HepG2 (cell line): Measurements from ENCODE around the gene TK2. TPM values are rescaled to one million over a fixed set of nuclear protein-coding genes. Genes with fewer than 3 reads are reported as not detected.

Experiments used
- ATAC-seq: fragments of 200-7000 bp; cut with Tn5 transposase; 3 replicates; pipeline ENCODE4 v1.9.1; 2020; ENCODE audit warnings: mild to moderate bottlenecking, moderate library complexity
- BruUV-seq: library from RNA; stranded (reverse); fragments of 400-500 nt; replicated peaks from 2 replicates; lab custom pipeline; 2021; lab: Mats Ljungman, UMichigan
- CTCF ChIA-PET: fragments of 300-600 bp; formaldehyde crosslinking; extraction: SDS; loops from one replicate; lab custom pipeline; 2021; ENCODE audit warnings: low total read pairs, inconsistent platforms, low intra/inter-chr PET ratio; lab: Yijun Ruan, JAX
- POLR2A ChIA-PET: fragments of 350-600 bp; sonication (Branson Sonifier 250); formaldehyde crosslinking; loops from one replicate; lab custom pipeline; 2020; ENCODE audit warnings: antibody characterized with exemption, inconsistent platforms; lab: Yijun Ruan, JAX
- DNase-seq: peaks from one replicate; pipeline ENCODE4 v3.0.0-alpha.2; 2015; ENCODE audit warnings: low spot score
- FAIRE-seq: peaks from 3 replicates; lab custom pipeline; 2011; peaks lifted over from hg19 to GRCh38; lab: Jason Lieb, UNC
- H2AFZ ChIP-seq: one replicate; pipeline ENCODE4 v1.6.1; 2011; ENCODE audit warnings: low read length, inconsistent platforms
- H3K27ac ChIP-seq: fragments of 300-600 bp; 3 replicates; pipeline ENCODE4 v1.8.0; 2011; ENCODE audit warnings: mixed run types, mild to moderate bottlenecking, mixed read lengths, low read length, inconsistent platforms; ENCODE audit not compliant: insufficient read depth; ENCODE audit errors: extremely low read length
- H3K27me3 ChIP-seq, 2 experiments: fragments of 200-600 bp in 1 of 2; 2 replicates in 1 of 2; 3 replicates in 1 of 2; pipeline versions ENCODE4 v1.6.0 to v1.8.0; 2011; ENCODE audit warnings: low read length in 2 of 2, mild to moderate bottlenecking in 2 of 2, moderate library complexity in 2 of 2, inconsistent platforms in 1 of 2; ENCODE audit not compliant: insufficient read depth in 2 of 2, control insufficient read depth in 1 of 2
- H3K36me3 ChIP-seq, 2 experiments: fragments of 200-600 bp in 1 of 2; replicated peaks in 1 of 2; 2 replicates in 1 of 2; 3 replicates in 1 of 2; pipeline versions ENCODE4 v1.5.1 to v1.8.0; 2011; ENCODE audit warnings: low read length in 2 of 2, inconsistent platforms in 1 of 2; ENCODE audit not compliant: insufficient read depth in 2 of 2, control insufficient read depth in 1 of 2
- H3K4me1 ChIP-seq: 2 replicates; pipeline ENCODE4 v1.5.1; 2012; ENCODE audit warnings: low read length, inconsistent platforms; ENCODE audit not compliant: insufficient read depth
- H3K4me2 ChIP-seq: 2 replicates; pipeline ENCODE4 v1.6.0; 2011; ENCODE audit warnings: low read depth, low read length, inconsistent platforms
- H3K4me3 ChIP-seq, 3 experiments: fragments of 200-600 bp in 1 of 3; sonication (generic), shearing (Covaris generic) in 1 of 3; replicated peaks in 1 of 3; 2 replicates each; pipeline ENCODE4 v1.5.1; 2011 to 2016; ENCODE audit warnings: low read length in 3 of 3, inconsistent platforms in 2 of 3, low read depth in 2 of 3, mild to moderate bottlenecking in 2 of 3, control low read depth in 1 of 3, mixed read lengths in 1 of 3; ENCODE audit not compliant: insufficient read depth in 1 of 3
- H3K79me2 ChIP-seq: one replicate; pipeline ENCODE4 v1.6.1; 2011; ENCODE audit warnings: low read length, inconsistent platforms; ENCODE audit not compliant: insufficient read depth
- H3K9ac ChIP-seq: 2 replicates; pipeline ENCODE4 v1.6.0; 2011; ENCODE audit warnings: mild to moderate bottlenecking, low read depth, low read length, inconsistent platforms; ENCODE audit not compliant: insufficient read depth
- H3K9me3 ChIP-seq: 2 replicates; pipeline ENCODE4 v1.5.1; 2012; ENCODE audit warnings: mild to moderate bottlenecking, low read length
- H4K20me1 ChIP-seq: 2 replicates; pipeline ENCODE4 v1.6.0; 2011; ENCODE audit warnings: inconsistent platforms, mild to moderate bottlenecking, low read length, moderate library complexity; ENCODE audit not compliant: insufficient read depth
- MAFF ChIP-seq: IDR thresholded peaks from 2 replicates; pipeline ENCODE4 v1.6.1; 2011; ENCODE audit warnings: low read depth, low read length, improper control_type of control experiment
- MAFG ChIP-seq: sonication (generic); formaldehyde crosslinking; IDR thresholded peaks from 2 replicates; pipeline ENCODE4 v1.5.1; 2020; ENCODE audit warnings: mild to moderate bottlenecking, missing genetic modification reagents
- MAFK ChIP-seq, 2 experiments: IDR thresholded peaks in 1 of 2; conservative IDR thresholded peaks in 1 of 2; 2 replicates each; pipeline ENCODE4 v1.6.1; 2011; ENCODE audit warnings: improper control_type of control experiment in 2 of 2, low read length in 2 of 2
- MXD1 ChIP-seq: sonication (generic); formaldehyde crosslinking; IDR thresholded peaks from 2 replicates; pipeline ENCODE4 v1.4.0; 2020; ENCODE audit warnings: mild to moderate bottlenecking, missing genetic modification reagents
- ZFX ChIP-seq: sonication (generic); formaldehyde crosslinking; IDR thresholded peaks from 2 replicates; pipeline ENCODE4 v1.4.0; 2020; ENCODE audit warnings: mild to moderate bottlenecking, low read depth, missing genetic modification reagents, moderate library complexity
- ZNF619 ChIP-seq: sonication (generic); formaldehyde crosslinking; IDR thresholded peaks from 2 replicates; pipeline ENCODE4 v1.4.0; 2020; ENCODE audit warnings: mild to moderate bottlenecking, missing genetic modification reagents
- ZNF687 ChIP-seq: sonication (generic); formaldehyde crosslinking; IDR thresholded peaks from 2 replicates; pipeline ENCODE4 v1.5.1; 2020; ENCODE audit warnings: mild to moderate bottlenecking, missing genetic modification reagents, moderate library complexity
- ZNF761 ChIP-seq: sonication (generic); formaldehyde crosslinking; conservative IDR thresholded peaks from 2 replicates; pipeline ENCODE4 v1.4.0; 2020; ENCODE audit warnings: mild to moderate bottlenecking, missing genetic modification reagents
- ZNF768 ChIP-seq: sonication (generic); formaldehyde crosslinking; IDR thresholded peaks from 2 replicates; pipeline ENCODE4 v1.4.0; 2020; ENCODE audit warnings: missing genetic modification reagents
- WGBS: methylation state at CpG from one replicate; pipeline ENCODE4 v1.1.6; 2017; ENCODE audit warnings: low lambda C conversion rate; 5-methylcytosine and 5-hydroxymethylcytosine counted together
- in situ Hi-C: cut with HindIII; loops from 2 replicates; pipeline ENCODE4 v1.10.0; 2017; ENCODE audit warnings: low pct_unique_long_range_greater_than_20kb; ENCODE audit not compliant: extremely low pct_ligation_motif_present
- intact Hi-C: fragments of 100-400 bp; cut with micrococcal nuclease; formaldehyde crosslinking; loops from one replicate; pipeline ENCODE4 v1.10.0; 2022; ENCODE audit not compliant: unreplicated experiment
- polyA plus RNA-seq, 8 experiments: library from polyadenylated mRNA; depleted of rRNA in 3 of 8; stranded (reverse) in 7 of 8; unstranded in 1 of 8; fragments of >200 nt; fragmentation: Illumina TruSeq in 4 of 8; extraction: Trizol in 4 of 8; gene quantifications; 2 replicates each; pipeline versions ENCODE4 v1.2.1 to v1.2.3, GENCODE V29; 2011 to 2016; ENCODE audit warnings: low read depth in 4 of 8, missing spikeins in 1 of 8, mixed read lengths in 1 of 8; ENCODE audit not compliant: insufficient read depth in 1 of 8
- total RNA-seq, 5 experiments: library from RNA; depleted of rRNA; stranded (reverse); fragments of >200 nt; fragmentation: Illumina TruSeq; extraction: Trizol; gene quantifications; 2 replicates each; pipeline ENCODE4 v1.2.3, GENCODE V29; 2016; ENCODE audit warnings: low read depth in 1 of 5

Gene TK2
- total and polyA plus RNA-seq, 2 of the 13 experiments (the other 11 are each of a cell fraction or from before 2014, with no cell fraction given): 18.7 to 21.0 TPM

- no peak overlapping the region for H3K4me2 ChIP-seq
- in situ Hi-C loops: no loop called here
- H3K9ac ChIP-seq: no peak overlapping the region
- H3K9me3 ChIP-seq: no peaks in the 10 kb centered on the region
- H2AFZ ChIP-seq: no peak overlapping the region
- DNase-seq (no peak), FAIRE-seq (no peak), ATAC-seq (no peak)
- BruUV-seq: no TSS peak
- intact Hi-C loops: no loop called here
- POLR2A ChIA-PET: interaction anchor here (1.2 to 2.2 kb wide), 2 partner anchors 41 to 77 kb away, joined by 3 to 10 read pairs; partner anchors contain the start of gene CKLF
- WGBS: 95% methylated on average over 12 of the region's 12 CpGs
- no peaks in the 10 kb centered on the region for H4K20me1 ChIP-seq
- no peaks in the 10 kb centered on the region for H3K79me2 ChIP-seq
- peaks cover 40% of the 10 kb centered on the region for H3K4me1 ChIP-seq
- CTCF ChIA-PET: no interaction called here
- H3K4me3 ChIP-seq: no peak overlapping the region
- no peak overlapping the region for H3K27ac ChIP-seq
- no peaks in the 10 kb centered on the region for H3K27me3 ChIP-seq
- TF ChIP-seq MXD1 (CRISPR knock-in tag) (no peak), ZNF687 (peak; percentile 25), MAFG (CRISPR knock-in tag) (peak; percentile 85), ZFX (CRISPR knock-in tag) (no peak), ZNF768 (CRISPR knock-in tag) (peak; percentile 90), ZNF619 (CRISPR knock-in tag) (0 out of 2 replicates have a peak, but pooled peaks have one; percentile 35), MAFF (peak; percentile 99), MAFK (conservative IDR thresholded peaks at IDR 0.05 in 1 of 2, IDR thresholded peaks at IDR 0.05 in 1 of 2; ENCODE audit: low read length in 2 of 2) (peak; percentile 99 to 100), ZNF761 (CRISPR knock-in tag) (0 out of 2 replicates have a peak, but pooled peaks have one; percentile 11)
- H3K36me3 ChIP-seq: peaks cover 3 to 5% of the 10 kb centered on the region in 2 experiments; a peak in 4 of 5 replicates
Measured at GRCh38 chr16:66510711-66511601, 39.0 kb downstream of the TK2 start.
